Left lung (tissue), 10 donors: Measurements from ENCODE around the gene SLC17A9. TPM values are rescaled to one million over a fixed set of nuclear protein-coding genes. Genes with fewer than 3 reads are reported as not detected.
A peak's percentile ranks its signal among the peaks of the same experiment; 100 is the strongest.

Source experiments
- ATAC-seq: fragments of 200-7000 bp; cut with Tn5 transposase; one replicate; pipeline ENCODE4 v1.9.1; 2020; ENCODE audit warnings: moderate library complexity
- DNase-seq, 4 donors: peaks; one replicate each; pipeline ENCODE4 v3.0.0-alpha.2; 2013 to 2020
- H3K27ac ChIP-seq, 2 donors: fragments of 200-600 bp; sonication (generic) in 1 of 2; one replicate each; pipeline versions ENCODE4 v1.5.0 to v1.8.0; 2020 to 2021
- H3K27me3 ChIP-seq, 2 donors: fragments of 200-600 bp; sonication (generic) in 1 of 2; one replicate each; pipeline versions ENCODE4 v1.5.0 to v1.8.0; 2020 to 2021
- H3K36me3 ChIP-seq, 2 donors: fragments of 200-600 bp; sonication (generic) in 1 of 2; one replicate each; pipeline versions ENCODE4 v1.5.0 to v1.8.0; 2020 to 2021
- H3K4me1 ChIP-seq, 2 donors: fragments of 200-600 bp; one replicate each; pipeline ENCODE4 v1.8.0; 2021
- H3K4me3 ChIP-seq, 2 donors: fragments of 200-600 bp; sonication (generic) in 1 of 2; one replicate each; pipeline versions ENCODE4 v1.5.0 to v1.8.0; 2020 to 2021; ENCODE audit warnings: mild to moderate bottlenecking in 1 of 2
- H3K9me3 ChIP-seq, 2 donors: fragments of 200-600 bp; sonication (generic) in 1 of 2; one replicate each; pipeline versions ENCODE4 v1.5.0 to v1.8.0; 2020 to 2021
- intact Hi-C, 2 donors: fragments of 100-400 bp; cut with DNase I; formaldehyde crosslinking; loops; one replicate each; pipeline versions ENCODE4 v1.11.2 to v1.14.2; 2022
- polyA plus RNA-seq, 6 donors: library from polyadenylated mRNA; unstranded; fragments of 120-200 nt; gene quantifications; one replicate each; pipeline ENCODE4 v1.2.1, GENCODE V29; 2013; ENCODE audit not compliant: insufficient read length in 6 of 6
- total RNA-seq, 2 donors: library from RNA; stranded (reverse); fragmentation: NEBNext Ultra II Directional; extraction: Animal tissue kit (Norgen Biotek cat#: 25700); gene quantifications; one replicate each; pipeline ENCODE4 v1.2.1, GENCODE V29; 2021
- TF ChIP-seq, protein P1 (sequence below), 2 donors: fragments of 200-600 bp; sonication (generic) in 1 of 2; IDR thresholded peaks; one replicate each; pipeline versions ENCODE4 v1.5.0 to v1.8.0; 2021; ENCODE audit warnings: antibody characterized with exemption in 2 of 2
- donor health status: DM: no; HTN: yes; CAD: no.
- donor health status: DM: no; HTN: no; CAD: no.

Gene SLC17A9
- total and polyA plus RNA-seq, 8 donors: 2.1 to 18.1 (median 3.7) TPM

GRCh38 chr20:62927128-62927705, 25.3 kb upstream of the SLC17A9 start:
- no peaks in the 10 kb centered on the region for H3K9me3 ChIP-seq
- H3K4me3 ChIP-seq: peak overlapping the region; percentile 67 to 78
- H3K36me3 ChIP-seq: no peaks in the 10 kb centered on the region
- H3K4me1 ChIP-seq: peaks cover 41 to 66% of the 10 kb centered on the region in 2 donors
- ATAC-seq (no peak), DNase-seq (no peak)
- intact Hi-C loops: no loop called here
- TF ChIP-seq, protein P1, sequence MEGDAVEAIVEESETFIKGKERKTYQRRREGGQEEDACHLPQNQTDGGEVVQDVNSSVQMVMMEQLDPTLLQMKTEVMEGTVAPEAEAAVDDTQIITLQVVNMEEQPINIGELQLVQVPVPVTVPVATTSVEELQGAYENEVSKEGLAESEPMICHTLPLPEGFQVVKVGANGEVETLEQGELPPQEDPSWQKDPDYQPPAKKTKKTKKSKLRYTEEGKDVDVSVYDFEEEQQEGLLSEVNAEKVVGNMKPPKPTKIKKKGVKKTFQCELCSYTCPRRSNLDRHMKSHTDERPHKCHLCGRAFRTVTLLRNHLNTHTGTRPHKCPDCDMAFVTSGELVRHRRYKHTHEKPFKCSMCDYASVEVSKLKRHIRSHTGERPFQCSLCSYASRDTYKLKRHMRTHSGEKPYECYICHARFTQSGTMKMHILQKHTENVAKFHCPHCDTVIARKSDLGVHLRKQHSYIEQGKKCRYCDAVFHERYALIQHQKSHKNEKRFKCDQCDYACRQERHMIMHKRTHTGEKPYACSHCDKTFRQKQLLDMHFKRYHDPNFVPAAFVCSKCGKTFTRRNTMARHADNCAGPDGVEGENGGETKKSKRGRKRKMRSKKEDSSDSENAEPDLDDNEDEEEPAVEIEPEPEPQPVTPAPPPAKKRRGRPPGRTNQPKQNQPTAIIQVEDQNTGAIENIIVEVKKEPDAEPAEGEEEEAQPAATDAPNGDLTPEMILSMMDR (IDR thresholded peaks at IDR 0.05): no peak
- H3K27ac ChIP-seq: peak overlapping the region; percentile 94 to 96
- no peaks in the 10 kb centered on the region for H3K27me3 ChIP-seq

DNA sequence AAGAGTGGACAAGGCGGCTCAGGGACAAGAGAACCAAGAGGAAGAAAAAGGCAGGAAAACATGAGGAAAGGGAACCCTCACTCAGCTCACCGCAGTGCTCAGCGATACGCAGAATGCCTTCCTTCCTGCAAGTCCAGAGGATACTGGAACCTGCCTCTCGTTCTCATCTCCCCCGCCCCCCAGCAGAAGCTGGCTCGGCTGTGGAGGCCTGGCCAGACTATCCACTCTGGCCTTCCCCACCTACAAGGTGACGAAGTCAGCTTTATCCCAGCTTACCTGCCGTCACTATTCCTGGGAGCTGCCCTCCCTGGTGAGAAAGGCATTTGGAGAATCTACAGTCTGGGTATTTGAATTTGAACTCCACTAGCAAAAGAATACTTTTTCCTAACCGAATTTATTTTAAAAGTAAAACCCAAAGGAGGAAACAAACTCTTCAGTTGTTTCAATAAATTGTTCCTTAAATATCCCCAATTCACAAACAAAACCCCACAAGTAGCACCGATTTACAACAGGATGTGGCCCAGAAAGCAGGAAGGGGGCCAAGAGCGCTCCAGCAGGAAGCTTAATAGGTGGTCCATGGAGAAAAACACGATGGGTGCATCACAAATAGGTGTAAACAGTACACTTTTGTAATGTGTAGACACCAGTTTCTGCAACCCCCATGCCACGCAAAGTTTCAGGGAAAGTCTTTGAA, 24.1 kb upstream of the SLC17A9 start:
- Histone ChIP-seq H3K4me3 (peak overlapping the region; percentile 38 to 63), H3K27ac (peak overlapping the region; percentile 80 to 82), H3K4me1 (peaks cover 31 to 56% of the 10 kb centered on the region in 2 donors), H3K27me3 (no peaks in the 10 kb centered on the region), H3K9me3 (no peaks in the 10 kb centered on the region), H3K36me3 (peaks cover 0 to 8% of the 10 kb centered on the region in 2 donors)
- intact Hi-C loops: no loop called here
- DNase-seq (no peak), ATAC-seq (no peak)
- TF ChIP-seq, protein P1 (IDR thresholded peaks at IDR 0.05): no peak

GRCh38 chr20:62929051-62929538, 23.4 kb upstream of the SLC17A9 start:
- ATAC-seq (peak; percentile 72), DNase-seq (peak; percentile 30 to 93 (median 66))
- Histone ChIP-seq H3K4me1 (peaks cover 25 to 56% of the 10 kb centered on the region in 2 donors), H3K27me3 (no peaks in the 10 kb centered on the region), H3K27ac (peak overlapping the region; percentile 80 to 82), H3K36me3 (peaks cover 0 to 15% of the 10 kb centered on the region in 2 donors), H3K4me3 (peak overlapping the region; percentile 38 to 63), H3K9me3 (no peaks in the 10 kb centered on the region)
- TF ChIP-seq, protein P1 (IDR thresholded peaks at IDR 0.05): no peak
- intact Hi-C loops: no loop called here

DNA sequence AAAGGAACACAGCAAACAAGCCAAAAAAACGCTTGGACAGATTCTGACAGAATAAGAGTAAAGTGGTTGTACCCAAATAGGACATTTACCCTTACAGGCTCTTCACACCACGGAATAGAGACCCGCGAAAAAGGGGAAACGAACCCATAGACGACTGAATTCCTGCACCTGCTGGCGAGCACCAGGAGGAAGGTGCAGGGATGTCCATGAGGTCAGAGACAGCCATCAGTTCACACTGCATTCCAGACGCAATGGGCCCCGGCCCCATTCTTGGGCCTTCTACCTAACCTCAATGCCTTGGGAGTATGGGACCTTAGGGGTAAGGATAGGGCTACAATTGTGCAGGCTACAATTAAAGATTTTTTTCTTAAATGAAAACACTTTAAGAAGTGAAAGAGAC, 21.0 kb upstream of the SLC17A9 start:
- H3K27ac ChIP-seq: no peak overlapping the region
- no peaks in the 10 kb centered on the region for H3K27me3 ChIP-seq
- ATAC-seq (no peak), DNase-seq (no peak)
- peaks cover 22 to 64% of the 10 kb centered on the region in 2 donors for H3K4me1 ChIP-seq
- H3K4me3 ChIP-seq: no peak overlapping the region
- TF ChIP-seq, protein P1 (IDR thresholded peaks at IDR 0.05): no peak
- H3K9me3 ChIP-seq: no peaks in the 10 kb centered on the region
- intact Hi-C loops: no loop called here
- peaks cover 0 to 25% of the 10 kb centered on the region in 2 donors for H3K36me3 ChIP-seq

- ATAC-seq: no peak
- Histone ChIP-seq H3K36me3 (peaks cover 0 to 25% of the 10 kb centered on the region in 2 donors), H3K27me3 (no peaks in the 10 kb centered on the region), H3K4me3 (no peak overlapping the region), H3K9me3 (no peaks in the 10 kb centered on the region), H3K27ac (no peak overlapping the region), H3K4me1 (peaks cover 11 to 50% of the 10 kb centered on the region in 2 donors)
- intact Hi-C loops: no loop called here
- no peak for DNase-seq
- TF ChIP-seq, protein P1 (IDR thresholded peaks at IDR 0.05): no peak
Observed at GRCh38 chr20:62933966-62934365, 18.5 kb upstream of the SLC17A9 start.
